ENCODE measurements around the gene KCNQ1.

The KCNQ1 gene

GRCh38 chr11:2760196-2760871 lies 315.5 kb downstream of the KCNQ1 start:
- DNase-seq, result peak; percentile 39

GRCh38 chr11:2761131-2762030 lies 316.6 kb downstream of the KCNQ1 start:
- DNase-seq, result peak; percentile 41

GRCh38 chr11:2762031-2762380 lies 317.2 kb downstream of the KCNQ1 start:
- DNase-seq, result no peak

GRCh38 chr11:2762451-2762850 lies 317.6 kb downstream of the KCNQ1 start:
- DNase-seq, result peak; percentile 50

- no peak for DNase-seq
Measured at GRCh38 chr11:2763984-2764383, 319.2 kb downstream of the KCNQ1 start.

- no peak for DNase-seq
Measured at GRCh38 chr11:2765491-2765890, 320.7 kb downstream of the KCNQ1 start.

GRCh38 chr11:2766166-2766565 lies 321.4 kb downstream of the KCNQ1 start:
- DNase-seq, result no peak

- DNase-seq, result no peak
Measured at GRCh38 chr11:2767071-2767470, 322.3 kb downstream of the KCNQ1 start.

GRCh38 chr11:2767801-2768200 lies 323.0 kb downstream of the KCNQ1 start:
- no peak for DNase-seq

GRCh38 chr11:2768471-2769408 lies 323.9 kb downstream of the KCNQ1 start:
- peak; percentile 61 for DNase-seq

GRCh38 chr11:2769409-2770095 lies 324.7 kb downstream of the KCNQ1 start:
- DNase-seq, result peak; percentile 55

GRCh38 chr11:2770096-2770751 lies 325.4 kb downstream of the KCNQ1 start:
- DNase-seq, result peak; percentile 58

GRCh38 chr11:2770761-2771301 lies 326.0 kb downstream of the KCNQ1 start:
- peak; percentile 38 for DNase-seq

GRCh38 chr11:2771758-2772466 lies 327.1 kb downstream of the KCNQ1 start:
- DNase-seq, result peak; percentile 41

GRCh38 chr11:2772544-2773031 lies 327.8 kb downstream of the KCNQ1 start:
- peak; percentile 63 for DNase-seq

GRCh38 chr11:2774173-2775082 lies 329.6 kb downstream of the KCNQ1 start:
- DNase-seq, result peak; percentile 31

- DNase-seq, result peak; percentile 60
Measured at GRCh38 chr11:2775083-2775625, 330.3 kb downstream of the KCNQ1 start.

- no peak for DNase-seq
Measured at GRCh38 chr11:2775626-2776350, 331.0 kb downstream of the KCNQ1 start.
